Ishikawa (cell line): ENCODE results near the gene TSPAN5.

Experiments
- EGR1 ChIP-seq: IDR thresholded peaks from 2 replicates; pipeline ENCODE4 v1.6.1; 2012
- EP300 ChIP-seq: IDR thresholded peaks from 2 replicates; pipeline ENCODE4 v1.6.1; 2012; ENCODE audit warnings: borderline replicate concordance
- MAX ChIP-seq: IDR thresholded peaks from 2 replicates; pipeline ENCODE4 v1.6.1; 2012
- TAF1 ChIP-seq: IDR thresholded peaks from 2 replicates; pipeline ENCODE4 v1.6.1; 2012; ENCODE audit warnings: low read depth, mild to moderate bottlenecking

- TF ChIP-seq MAX, result no peak
- no peak for TF ChIP-seq EGR1
- no peak for TF ChIP-seq EP300
- no peak for TF ChIP-seq TAF1
These were observed 151.1 kb downstream of the TSPAN5 start for GRCh38 chr4:98507299-98507698.
